SH-SY5Y (cell line): Measurements from ENCODE around the gene CTTN.

Source experiments
- GATA2 ChIP-seq: IDR thresholded peaks from 2 replicates; pipeline ENCODE4 v1.6.1; 2011; ENCODE audit warnings: mild to moderate bottlenecking, low read depth, low read length
- GATA3 ChIP-seq: IDR thresholded peaks from 2 replicates; pipeline ENCODE4 v1.6.1; 2011; ENCODE audit warnings: low read depth, mild to moderate bottlenecking, low read length, moderate library complexity

- TF ChIP-seq GATA2, result no peak
- no peak for TF ChIP-seq GATA3
These were observed 33.7 kb downstream of the CTTN start for GRCh38 chr11:70432065-70432464.
